ENCODE results near the gene FBXW8. TPM values are rescaled to one million over a fixed set of nuclear protein-coding genes. Genes with fewer than 3 reads are reported as not detected.

FBXW8 gene
- total RNA-seq, 2 donors from 2014 or later, result 8.6 to 8.7 TPM

- no peak for DNase-seq
- no peak for ATAC-seq
- Mint-ChIP-seq H3K27me3 (no peaks in the 10 kb centered on the region), H3K27ac (no peak overlapping the region), H3K36me3 (ENCODE audit: low read depth) (peaks cover 2% of the 10 kb centered on the region), H3K4me1 (peaks cover 2% of the 10 kb centered on the region), H3K4me3 (no peak overlapping the region)
- no peaks in the 10 kb centered on the region for H3K9me3 ChIP-seq (ENCODE audit: control insufficient read depth, low read length, poor library complexity, severe bottlenecking)
These were observed 124.0 kb downstream of the FBXW8 start for GRCh38 chr12:117034701-117035151.

- Mint-ChIP-seq H3K4me1 (peaks cover 2% of the 10 kb centered on the region), H3K27ac (no peak overlapping the region), H3K36me3 (ENCODE audit: low read depth) (peaks cover 2% of the 10 kb centered on the region), H3K27me3 (no peaks in the 10 kb centered on the region), H3K4me3 (no peak overlapping the region)
- H3K9me3 ChIP-seq (ENCODE audit: control insufficient read depth, low read length, poor library complexity, severe bottlenecking), result no peaks in the 10 kb centered on the region
- ATAC-seq (no peak), DNase-seq (no peak)
These were observed 124.5 kb downstream of the FBXW8 start for GRCh38 chr12:117035287-117035686.

- no peak for DNase-seq
- no peak for ATAC-seq
- Mint-ChIP-seq H3K27ac (no peak overlapping the region), H3K4me3 (no peak overlapping the region), H3K27me3 (no peaks in the 10 kb centered on the region), H3K36me3 (ENCODE audit: low read depth) (no peaks in the 10 kb centered on the region), H3K4me1 (peaks cover 2% of the 10 kb centered on the region)
- no peaks in the 10 kb centered on the region for H3K9me3 ChIP-seq (ENCODE audit: control insufficient read depth, low read length, poor library complexity, severe bottlenecking)
These were observed 125.3 kb downstream of the FBXW8 start for GRCh38 chr12:117036046-117036445.

GRCh38 chr12:117036547-117036946 lies 125.8 kb downstream of the FBXW8 start:
- H3K9me3 ChIP-seq (ENCODE audit: control insufficient read depth, low read length, poor library complexity, severe bottlenecking), result no peaks in the 10 kb centered on the region
- DNase-seq (no peak), ATAC-seq (no peak)
- Mint-ChIP-seq H3K27me3 (no peaks in the 10 kb centered on the region), H3K4me3 (no peak overlapping the region), H3K4me1 (peaks cover 2% of the 10 kb centered on the region), H3K36me3 (ENCODE audit: low read depth) (no peaks in the 10 kb centered on the region), H3K27ac (no peak overlapping the region)

GRCh38 chr12:117037289-117038022 lies 126.7 kb downstream of the FBXW8 start:
- ATAC-seq, result no peak
- no peaks in the 10 kb centered on the region for H3K4me1 Mint-ChIP-seq

GRCh38 chr12:117038023-117038680 lies 127.4 kb downstream of the FBXW8 start:
- Mint-ChIP-seq H3K27ac (no peak overlapping the region), H3K27me3 (no peaks in the 10 kb centered on the region), H3K36me3 (ENCODE audit: low read depth) (no peaks in the 10 kb centered on the region), H3K4me3 (no peak overlapping the region), H3K4me1 (no peaks in the 10 kb centered on the region)
- ATAC-seq (no peak), DNase-seq (peak in 1 of 3 donors; percentile 6)
- no peaks in the 10 kb centered on the region for H3K9me3 ChIP-seq (ENCODE audit: control insufficient read depth, low read length, poor library complexity, severe bottlenecking)

More at GRCh38 chr12:117037289-117038022, 126.7 kb downstream of the FBXW8 start:
- Mint-ChIP-seq H3K27ac (no peak overlapping the region), H3K4me3 (no peak overlapping the region), H3K27me3 (no peaks in the 10 kb centered on the region), H3K36me3 (ENCODE audit: low read depth) (no peaks in the 10 kb centered on the region)
- H3K9me3 ChIP-seq (ENCODE audit: control insufficient read depth, low read length, poor library complexity, severe bottlenecking), result no peaks in the 10 kb centered on the region
- no peak for DNase-seq

DNA sequence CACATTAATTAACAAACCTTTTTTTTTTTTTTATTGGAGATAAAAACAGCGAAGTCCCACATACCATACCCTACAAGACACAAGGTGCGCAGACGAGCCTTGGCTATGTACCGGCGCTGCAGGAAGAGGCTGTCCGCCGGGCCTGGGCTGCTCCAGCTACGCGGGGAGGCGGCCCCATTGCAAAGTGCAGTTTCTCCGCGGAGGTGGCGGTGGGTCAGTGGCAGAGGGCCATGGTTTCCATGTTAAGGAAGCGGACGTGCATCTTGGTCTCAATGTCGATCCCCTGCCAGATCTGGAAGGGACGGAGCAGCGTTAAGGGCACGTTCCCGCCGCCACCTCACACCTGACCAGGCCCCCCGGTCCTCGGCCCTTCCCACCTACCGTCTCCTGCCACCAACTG lies 128.2 kb downstream of the FBXW8 start:
- ATAC-seq (no peak), DNase-seq (no peak)
- no peak overlapping the region for H3K27ac Mint-ChIP-seq
- no peaks in the 10 kb centered on the region for H3K36me3 Mint-ChIP-seq (ENCODE audit: low read depth)
- no peaks in the 10 kb centered on the region for H3K9me3 ChIP-seq (ENCODE audit: control insufficient read depth, low read length, poor library complexity, severe bottlenecking)
- no peak overlapping the region for H3K4me3 Mint-ChIP-seq
- H3K4me1 Mint-ChIP-seq, result no peaks in the 10 kb centered on the region
- no peaks in the 10 kb centered on the region for H3K27me3 Mint-ChIP-seq

GRCh38 chr12:117039891-117040309 lies 129.2 kb downstream of the FBXW8 start:
- Mint-ChIP-seq H3K36me3 (ENCODE audit: low read depth) (no peaks in the 10 kb centered on the region), H3K4me3 (no peak overlapping the region), H3K27ac (no peak overlapping the region), H3K4me1 (no peaks in the 10 kb centered on the region), H3K27me3 (no peaks in the 10 kb centered on the region)
- H3K9me3 ChIP-seq (ENCODE audit: control insufficient read depth, low read length, poor library complexity, severe bottlenecking), result no peaks in the 10 kb centered on the region
- ATAC-seq (no peak), DNase-seq (no peak)

DNA sequence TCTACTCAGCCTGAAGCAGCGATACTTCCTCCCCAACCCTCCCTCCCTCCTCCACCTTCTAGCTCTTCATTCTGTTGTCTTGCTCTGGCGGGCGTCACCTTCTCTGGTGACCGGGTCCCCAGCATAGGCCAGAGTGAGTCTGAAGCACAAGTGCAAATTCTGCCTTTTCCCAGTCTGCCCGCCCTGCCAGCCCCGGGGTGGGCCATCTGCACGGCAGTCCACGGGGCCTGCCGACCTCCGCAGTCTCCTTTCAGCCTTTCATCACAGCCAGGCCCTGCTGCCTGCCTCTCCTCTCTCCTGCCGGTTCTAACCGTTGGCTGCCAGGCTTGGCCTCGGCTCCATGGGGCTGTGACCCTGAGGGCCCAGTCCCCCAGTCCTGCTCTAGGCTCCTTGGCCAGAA lies 129.7 kb downstream of the FBXW8 start:
- no peak for ATAC-seq

GRCh38 chr12:117041798-117042170 lies 131.0 kb downstream of the FBXW8 start:
- ATAC-seq (no peak), DNase-seq (no peak)
- Mint-ChIP-seq H3K27me3 (no peaks in the 10 kb centered on the region), H3K36me3 (ENCODE audit: low read depth) (no peaks in the 10 kb centered on the region), H3K4me3 (no peak overlapping the region), H3K4me1 (no peaks in the 10 kb centered on the region), H3K27ac (no peak overlapping the region)
- no peaks in the 10 kb centered on the region for H3K9me3 ChIP-seq (ENCODE audit: control insufficient read depth, low read length, poor library complexity, severe bottlenecking)

More for the DNA sequence above, 129.7 kb downstream of the FBXW8 start:
- DNase-seq, result no peak
- no peaks in the 10 kb centered on the region for H3K36me3 Mint-ChIP-seq (ENCODE audit: low read depth)
- H3K27ac Mint-ChIP-seq, result no peak overlapping the region
- no peaks in the 10 kb centered on the region for H3K27me3 Mint-ChIP-seq
- H3K9me3 ChIP-seq (ENCODE audit: control insufficient read depth, low read length, poor library complexity, severe bottlenecking), result no peaks in the 10 kb centered on the region
- no peak overlapping the region for H3K4me3 Mint-ChIP-seq
- no peaks in the 10 kb centered on the region for H3K4me1 Mint-ChIP-seq

GRCh38 chr12:117042171-117042842 lies 131.6 kb downstream of the FBXW8 start:
- no peaks in the 10 kb centered on the region for H3K9me3 ChIP-seq (ENCODE audit: control insufficient read depth, low read length, poor library complexity, severe bottlenecking)
- Mint-ChIP-seq H3K4me1 (no peaks in the 10 kb centered on the region), H3K4me3 (no peak overlapping the region), H3K36me3 (ENCODE audit: low read depth) (no peaks in the 10 kb centered on the region), H3K27me3 (no peaks in the 10 kb centered on the region), H3K27ac (no peak overlapping the region)
- ATAC-seq (no peak), DNase-seq (peak in 1 of 3 donors; percentile 8)

GRCh38 chr12:117042862-117043261 lies 132.1 kb downstream of the FBXW8 start:
- H3K4me1 Mint-ChIP-seq, result no peaks in the 10 kb centered on the region
- no peaks in the 10 kb centered on the region for H3K9me3 ChIP-seq (ENCODE audit: control insufficient read depth, low read length, poor library complexity, severe bottlenecking)
- H3K4me3 Mint-ChIP-seq, result no peak overlapping the region
- no peak for DNase-seq
- no peaks in the 10 kb centered on the region for H3K36me3 Mint-ChIP-seq (ENCODE audit: low read depth)
- H3K27me3 Mint-ChIP-seq, result no peaks in the 10 kb centered on the region
- H3K27ac Mint-ChIP-seq, result no peak overlapping the region
- no peak for ATAC-seq

DNA sequence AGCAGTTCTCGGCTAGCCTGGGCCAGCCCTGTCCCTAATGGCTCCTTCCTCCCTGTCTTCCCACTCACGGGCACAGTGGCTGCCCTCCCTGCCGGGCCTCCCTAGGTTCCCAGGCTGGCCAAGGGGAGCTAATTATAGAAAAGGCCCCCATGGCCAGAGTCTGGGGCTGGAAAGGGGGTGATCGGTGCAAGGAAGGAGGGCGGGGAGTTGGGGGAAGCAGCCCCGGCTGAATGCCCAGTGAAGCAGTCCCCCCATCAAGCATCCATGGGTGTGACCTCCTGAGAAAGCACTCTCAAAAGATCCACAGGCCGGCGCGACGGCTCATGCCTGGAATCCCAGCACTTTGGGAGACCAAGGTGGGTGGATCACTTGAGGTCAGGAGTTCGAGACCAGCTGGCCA lies 133.6 kb downstream of the FBXW8 start:
- Mint-ChIP-seq H3K27me3 (no peaks in the 10 kb centered on the region), H3K36me3 (ENCODE audit: low read depth) (no peaks in the 10 kb centered on the region), H3K27ac (peak overlapping the region; percentile 21), H3K4me3 (no peak overlapping the region), H3K4me1 (no peaks in the 10 kb centered on the region)
- H3K9me3 ChIP-seq (ENCODE audit: control insufficient read depth, low read length, poor library complexity, severe bottlenecking), result no peaks in the 10 kb centered on the region
- ATAC-seq (no peak), DNase-seq (no peak)
